Stimulated activated CD8-positive, alpha-beta memory T cell treated with anti-CD3 and anti-CD28 coated beads, Interleukin-4, amount 100 ng/mL, for 48 hours (primary cell): Measurements from ENCODE around the gene RASEF.

Source experiments
- DNase-seq: peaks from one replicate; pipeline ENCODE4 v3.0.0-alpha.2; 2020

RASEF gene

GRCh38 chr9:83012922-83013838 is 49.8 kb downstream of the RASEF start:
- DNase-seq = no peak

GRCh38 chr9:83012168-83012921 is 50.6 kb downstream of the RASEF start:
- DNase-seq = no peak

- no peak for DNase-seq
Measured at GRCh38 chr9:83011611-83012010, 51.3 kb downstream of the RASEF start.

- no peak for DNase-seq
Measured at GRCh38 chr9:83007521-83008300, 55.2 kb downstream of the RASEF start.

GRCh38 chr9:83006378-83006777 is 56.6 kb downstream of the RASEF start:
- no peak for DNase-seq

GRCh38 chr9:83005963-83006362 is 57.0 kb downstream of the RASEF start:
- DNase-seq = no peak

- DNase-seq = no peak
Measured at GRCh38 chr9:83005361-83005760, 57.6 kb downstream of the RASEF start.

GRCh38 chr9:83002329-83002728 is 60.6 kb downstream of the RASEF start:
- no peak for DNase-seq

- no peak for DNase-seq
Measured at GRCh38 chr9:83000765-83001164, 62.2 kb downstream of the RASEF start.

GRCh38 chr9:82998409-82998808 is 64.5 kb downstream of the RASEF start:
- no peak for DNase-seq

GRCh38 chr9:82997476-82998140 is 65.3 kb downstream of the RASEF start:
- DNase-seq = no peak

GRCh38 chr9:82996941-82997340 is 66.0 kb downstream of the RASEF start:
- no peak for DNase-seq

- DNase-seq = no peak
Measured at GRCh38 chr9:82993856-82994605, 68.9 kb downstream of the RASEF start.

GRCh38 chr9:82991671-82992070 is 71.3 kb downstream of the RASEF start:
- no peak for DNase-seq

GRCh38 chr9:82989929-82990328 is 73.0 kb downstream of the RASEF start:
- DNase-seq = no peak

- DNase-seq = no peak
Measured at GRCh38 chr9:82988488-82988887, 74.5 kb downstream of the RASEF start.

- no peak for DNase-seq
Measured at GRCh38 chr9:82987370-82988189, 75.4 kb downstream of the RASEF start.

GRCh38 chr9:82981552-82981951 is 81.4 kb downstream of the RASEF start:
- DNase-seq = no peak

GRCh38 chr9:82975176-82975575 is 87.8 kb downstream of the RASEF start:
- no peak for DNase-seq

- DNase-seq = no peak
Measured at GRCh38 chr9:82972446-82972845, 90.5 kb downstream of the RASEF start.

GRCh38 chr9:82970359-82970758 is 92.6 kb downstream of the RASEF start:
- no peak for DNase-seq
